ENCODE measurements around the gene HECA.

DNA sequence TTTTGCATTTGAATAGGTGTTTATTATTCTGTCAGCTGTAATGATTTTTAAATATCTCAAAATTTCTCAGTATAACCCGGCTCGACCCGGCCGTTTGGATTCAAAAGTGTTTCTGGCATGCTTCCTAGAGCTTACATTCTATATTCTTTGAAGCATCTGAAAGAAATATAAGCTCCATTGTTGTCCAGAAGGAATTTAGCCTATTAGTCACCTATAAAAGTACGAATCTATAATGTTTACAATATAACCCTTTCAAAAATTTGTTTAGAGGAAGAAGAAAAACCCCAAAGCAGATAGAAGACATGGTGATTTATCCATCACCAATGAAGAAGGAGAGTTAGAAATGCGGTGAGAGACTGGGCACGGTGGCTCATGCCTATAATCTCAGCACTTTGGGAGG, 22.3 kb upstream of the HECA start:
- no peak for TF ChIP-seq POLR2A (IDR thresholded peaks at IDR 0.05)
- TF ChIP-seq, protein P1, sequence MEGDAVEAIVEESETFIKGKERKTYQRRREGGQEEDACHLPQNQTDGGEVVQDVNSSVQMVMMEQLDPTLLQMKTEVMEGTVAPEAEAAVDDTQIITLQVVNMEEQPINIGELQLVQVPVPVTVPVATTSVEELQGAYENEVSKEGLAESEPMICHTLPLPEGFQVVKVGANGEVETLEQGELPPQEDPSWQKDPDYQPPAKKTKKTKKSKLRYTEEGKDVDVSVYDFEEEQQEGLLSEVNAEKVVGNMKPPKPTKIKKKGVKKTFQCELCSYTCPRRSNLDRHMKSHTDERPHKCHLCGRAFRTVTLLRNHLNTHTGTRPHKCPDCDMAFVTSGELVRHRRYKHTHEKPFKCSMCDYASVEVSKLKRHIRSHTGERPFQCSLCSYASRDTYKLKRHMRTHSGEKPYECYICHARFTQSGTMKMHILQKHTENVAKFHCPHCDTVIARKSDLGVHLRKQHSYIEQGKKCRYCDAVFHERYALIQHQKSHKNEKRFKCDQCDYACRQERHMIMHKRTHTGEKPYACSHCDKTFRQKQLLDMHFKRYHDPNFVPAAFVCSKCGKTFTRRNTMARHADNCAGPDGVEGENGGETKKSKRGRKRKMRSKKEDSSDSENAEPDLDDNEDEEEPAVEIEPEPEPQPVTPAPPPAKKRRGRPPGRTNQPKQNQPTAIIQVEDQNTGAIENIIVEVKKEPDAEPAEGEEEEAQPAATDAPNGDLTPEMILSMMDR (IDR thresholded peaks at IDR 0.05): no peak

Data from thyroid gland (tissue), 4 donors.